Measurements from ENCODE around the gene SCUBE1. TPM values are rescaled to one million over a fixed set of nuclear protein-coding genes. Genes with fewer than 3 reads are reported as not detected.

SCUBE1 gene
- total and polyA plus RNA-seq, 2 donors (not counting 3 experiments of a cell fraction or from before 2014, with no cell fraction given) = 0.07 TPM; not detected in 1

DNA sequence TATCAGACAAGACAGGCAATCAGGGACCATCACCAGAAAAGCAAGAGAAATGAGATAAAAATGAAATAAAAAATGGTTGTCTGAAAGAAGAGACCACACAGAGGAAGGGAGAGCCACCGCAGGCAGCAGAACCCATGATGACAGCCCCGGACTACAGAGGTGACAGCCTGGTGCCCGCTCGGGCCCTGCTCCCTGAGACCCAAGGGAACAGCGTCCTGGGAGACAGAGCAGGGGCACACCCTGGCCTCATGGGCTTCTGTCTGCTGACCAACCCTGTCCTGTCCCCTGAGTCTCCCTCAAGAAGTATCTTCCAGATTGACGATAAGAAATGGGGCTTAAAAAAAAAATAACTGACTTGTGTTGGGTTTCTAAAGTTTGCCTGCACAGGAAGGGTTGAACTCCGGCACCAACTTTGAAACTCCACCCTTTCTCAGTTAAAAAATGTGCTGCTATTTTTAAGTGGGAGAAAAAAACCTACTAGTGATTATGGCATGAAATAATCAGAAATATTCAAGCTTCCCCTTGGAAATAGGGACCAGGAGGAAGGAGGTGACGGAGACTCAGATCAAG, 86.1 kb downstream of the SCUBE1 start:
- Histone ChIP-seq H3K4me1 (ENCODE audit: control insufficient read depth, extremely low read depth, insufficient read depth, low read length) (no peaks in the 10 kb centered on the region), H2AFZ (ENCODE audit: low read depth, low read length) (no peak overlapping the region), H3K9me3 (replicated peaks; ENCODE audit: control insufficient read depth, insufficient read depth, low read length) (no peaks in the 10 kb centered on the region), H3K4me2 (ENCODE audit: insufficient read depth, low read length) (no peak overlapping the region), H3K9me1 (replicated peaks; ENCODE audit: control insufficient read depth, extremely low read depth, insufficient read depth, low read length) (no peaks in the 10 kb centered on the region), H3K9ac (replicated peaks; ENCODE audit: extremely low read depth, insufficient read depth, low read length) (no peak overlapping the region), H3K79me2 (ENCODE audit: control insufficient read depth, insufficient read depth, low read length) (no peaks in the 10 kb centered on the region), H3K4me3 (replicated peaks in 1 of 3; ENCODE audit: insufficient read depth in 1 of 3, low read depth in 1 of 3, low read length in 3 of 3) (no peak overlapping the region), H3K27ac (ENCODE audit: insufficient read depth, low read depth, low read length) (no peak overlapping the region), H3K27me3 (ENCODE audit: control insufficient read depth in 2 of 2, insufficient read depth in 2 of 2, low read length in 2 of 2) (no peaks in the 10 kb centered on the region), H4K20me1 (replicated peaks; ENCODE audit: control insufficient read depth, extremely low read depth, insufficient read depth, low read length) (no peaks in the 10 kb centered on the region), H3K36me3 (ENCODE audit: control insufficient read depth in 2 of 2, extremely low read depth in 1 of 2, insufficient read depth in 2 of 2, low read length in 2 of 2) (no peaks in the 10 kb centered on the region)
- BruUV-seq (replicated peaks) = no TSS peak
- dilution Hi-C loops (cut with MboI; ENCODE audit: extremely low pct_ligation_motif_present, low sequenced_read_pairs) (no loop called here), intact Hi-C loops (cut with micrococcal nuclease) (no loop called here)
- TF ChIP-seq GATA2 (IDR thresholded peaks at IDR 0.05; ENCODE audit: insufficient read depth, insufficient read length, low read depth, low read length) (no peak), POLR2AphosphoS5 (IDR thresholded peaks at IDR 0.05; ENCODE audit: insufficient read depth, low read depth, low read length) (no peak), MYC (IDR thresholded peaks at IDR 0.05; ENCODE audit: low read depth, low read length) (no peak), JUN (IDR thresholded peaks at IDR 0.05; ENCODE audit: borderline replicate concordance, insufficient read depth, insufficient read length, low read depth) (no peak), FOS (IDR thresholded peaks at IDR 0.05; ENCODE audit: borderline replicate concordance, insufficient read depth, low read length) (no peak), POLR2A (IDR thresholded peaks at IDR 0.05; ENCODE audit: low read depth, low read length) (no peak), EZH2 (IDR thresholded peaks at IDR 0.05; ENCODE audit: borderline replicate concordance, low read depth, low read length, severe bottlenecking) (no peak), MAX (IDR thresholded peaks at IDR 0.05; ENCODE audit: insufficient read depth, insufficient read length) (no peak)
- TF ChIP-seq, protein P1, sequence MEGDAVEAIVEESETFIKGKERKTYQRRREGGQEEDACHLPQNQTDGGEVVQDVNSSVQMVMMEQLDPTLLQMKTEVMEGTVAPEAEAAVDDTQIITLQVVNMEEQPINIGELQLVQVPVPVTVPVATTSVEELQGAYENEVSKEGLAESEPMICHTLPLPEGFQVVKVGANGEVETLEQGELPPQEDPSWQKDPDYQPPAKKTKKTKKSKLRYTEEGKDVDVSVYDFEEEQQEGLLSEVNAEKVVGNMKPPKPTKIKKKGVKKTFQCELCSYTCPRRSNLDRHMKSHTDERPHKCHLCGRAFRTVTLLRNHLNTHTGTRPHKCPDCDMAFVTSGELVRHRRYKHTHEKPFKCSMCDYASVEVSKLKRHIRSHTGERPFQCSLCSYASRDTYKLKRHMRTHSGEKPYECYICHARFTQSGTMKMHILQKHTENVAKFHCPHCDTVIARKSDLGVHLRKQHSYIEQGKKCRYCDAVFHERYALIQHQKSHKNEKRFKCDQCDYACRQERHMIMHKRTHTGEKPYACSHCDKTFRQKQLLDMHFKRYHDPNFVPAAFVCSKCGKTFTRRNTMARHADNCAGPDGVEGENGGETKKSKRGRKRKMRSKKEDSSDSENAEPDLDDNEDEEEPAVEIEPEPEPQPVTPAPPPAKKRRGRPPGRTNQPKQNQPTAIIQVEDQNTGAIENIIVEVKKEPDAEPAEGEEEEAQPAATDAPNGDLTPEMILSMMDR (IDR thresholded peaks at IDR 0.05; ENCODE audit: extremely low read depth in 1 of 2, insufficient read depth in 1 of 2, low read depth in 1 of 2, low read length in 2 of 2) = no peak
- POLR2A ChIA-PET = no interaction called here
- CTCF ChIA-PET = interaction anchor here (0.8 to 4.0 kb wide), 3 partner anchors 13 to 90 kb away, joined by 3 to 26 read pairs (median 10); no protein-coding TSS in a partner anchor
- FAIRE-seq (no peak), DNase-seq (ENCODE audit: low read depth, low spot score) (no peak)

All from endothelial cell of umbilical vein (primary cell).